GM12801 (cell line): ENCODE measurements around the gene JMJD7.

Experiments used
- TF ChIP-seq, protein P1 (sequence below): IDR thresholded peaks from one replicate; pipeline ENCODE4 v1.5.1; 2011; ENCODE audit warnings: control low read depth; ENCODE audit not compliant: insufficient read length; ENCODE audit errors: extremely low read depth

JMJD7 gene

DNA sequence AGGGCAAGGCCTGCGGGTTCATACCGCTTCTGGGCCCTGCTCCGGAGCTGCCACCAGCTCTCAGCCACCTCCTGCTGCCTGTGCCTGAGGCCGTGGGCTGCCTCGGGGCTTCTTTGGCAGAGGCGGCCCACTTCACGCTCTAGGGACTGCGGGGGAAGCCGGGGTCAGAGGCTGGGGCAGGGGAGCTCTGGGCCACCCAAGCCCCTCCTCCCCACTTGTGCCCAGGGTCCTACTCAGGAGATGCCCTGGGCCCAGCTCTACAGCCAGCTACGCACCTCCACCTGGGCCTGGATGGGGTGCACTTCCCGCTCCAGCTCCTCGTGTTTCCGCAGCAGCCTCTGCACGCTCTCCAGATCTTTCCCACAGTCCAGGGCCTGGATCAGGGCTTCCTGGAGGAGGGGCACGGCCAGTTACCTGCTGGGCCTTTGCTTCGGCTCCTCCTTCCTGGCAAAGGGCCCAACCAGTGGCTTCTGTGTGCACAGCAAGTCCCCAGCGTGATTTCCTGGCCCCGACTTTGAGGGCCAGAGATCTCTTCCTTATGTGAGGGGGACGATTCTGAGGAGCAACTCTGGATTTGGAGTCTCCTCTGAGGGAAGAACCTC, 34.7 kb downstream of the JMJD7 start:
- TF ChIP-seq, protein P1, sequence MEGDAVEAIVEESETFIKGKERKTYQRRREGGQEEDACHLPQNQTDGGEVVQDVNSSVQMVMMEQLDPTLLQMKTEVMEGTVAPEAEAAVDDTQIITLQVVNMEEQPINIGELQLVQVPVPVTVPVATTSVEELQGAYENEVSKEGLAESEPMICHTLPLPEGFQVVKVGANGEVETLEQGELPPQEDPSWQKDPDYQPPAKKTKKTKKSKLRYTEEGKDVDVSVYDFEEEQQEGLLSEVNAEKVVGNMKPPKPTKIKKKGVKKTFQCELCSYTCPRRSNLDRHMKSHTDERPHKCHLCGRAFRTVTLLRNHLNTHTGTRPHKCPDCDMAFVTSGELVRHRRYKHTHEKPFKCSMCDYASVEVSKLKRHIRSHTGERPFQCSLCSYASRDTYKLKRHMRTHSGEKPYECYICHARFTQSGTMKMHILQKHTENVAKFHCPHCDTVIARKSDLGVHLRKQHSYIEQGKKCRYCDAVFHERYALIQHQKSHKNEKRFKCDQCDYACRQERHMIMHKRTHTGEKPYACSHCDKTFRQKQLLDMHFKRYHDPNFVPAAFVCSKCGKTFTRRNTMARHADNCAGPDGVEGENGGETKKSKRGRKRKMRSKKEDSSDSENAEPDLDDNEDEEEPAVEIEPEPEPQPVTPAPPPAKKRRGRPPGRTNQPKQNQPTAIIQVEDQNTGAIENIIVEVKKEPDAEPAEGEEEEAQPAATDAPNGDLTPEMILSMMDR = no peak

DNA sequence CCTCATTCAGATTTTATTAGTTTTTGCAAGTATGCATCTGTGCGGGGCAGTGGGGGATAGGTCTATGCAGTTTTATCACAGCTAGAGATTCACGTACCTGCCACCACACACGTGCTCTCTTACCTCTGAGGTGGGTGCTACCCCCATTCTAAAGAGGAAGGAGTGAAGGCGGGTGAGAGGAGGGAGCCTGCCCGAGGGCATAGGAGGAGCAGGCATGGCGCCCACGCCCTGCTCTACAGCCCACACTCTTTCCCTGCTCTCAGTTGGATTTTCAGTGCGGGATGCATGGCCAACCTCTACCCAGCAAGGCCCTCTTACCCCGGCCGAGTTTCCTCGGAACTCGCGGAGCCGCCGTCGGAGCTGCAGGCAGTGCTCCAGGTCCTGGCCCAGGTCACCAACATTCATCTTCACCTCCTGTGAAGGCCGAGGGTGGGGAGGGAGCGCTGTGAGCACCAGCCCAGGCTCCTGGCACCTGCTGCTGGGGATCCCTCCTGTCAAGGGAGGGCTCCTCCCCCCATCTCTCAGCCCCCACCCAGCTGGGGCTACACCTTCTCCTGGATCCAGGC, 37.7 kb downstream of the JMJD7 start:
- TF ChIP-seq, protein P1 = no peak

DNA sequence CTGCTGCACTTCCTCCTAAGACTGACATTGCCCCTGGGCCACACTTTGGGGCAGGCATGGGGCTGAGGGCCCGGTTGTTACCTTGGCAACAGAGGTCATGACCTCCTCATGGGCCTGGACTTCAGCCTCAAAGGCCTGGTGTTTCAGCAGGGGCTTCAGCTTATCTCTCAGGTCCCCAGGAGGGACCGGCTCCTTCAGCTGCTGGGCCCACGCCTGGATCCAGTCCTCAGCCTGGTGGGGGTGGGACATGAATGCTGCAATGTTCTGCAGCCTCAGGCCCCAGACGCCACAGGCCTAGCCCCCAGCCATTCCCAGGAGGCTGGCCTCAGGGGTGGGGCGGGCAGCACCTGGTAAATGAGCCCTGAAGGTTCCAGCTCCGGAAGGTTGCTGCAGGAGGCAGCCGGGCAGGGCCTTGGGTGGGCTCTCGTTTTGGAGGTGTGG, 38.4 kb downstream of the JMJD7 start:
- TF ChIP-seq, protein P1 = no peak

DNA sequence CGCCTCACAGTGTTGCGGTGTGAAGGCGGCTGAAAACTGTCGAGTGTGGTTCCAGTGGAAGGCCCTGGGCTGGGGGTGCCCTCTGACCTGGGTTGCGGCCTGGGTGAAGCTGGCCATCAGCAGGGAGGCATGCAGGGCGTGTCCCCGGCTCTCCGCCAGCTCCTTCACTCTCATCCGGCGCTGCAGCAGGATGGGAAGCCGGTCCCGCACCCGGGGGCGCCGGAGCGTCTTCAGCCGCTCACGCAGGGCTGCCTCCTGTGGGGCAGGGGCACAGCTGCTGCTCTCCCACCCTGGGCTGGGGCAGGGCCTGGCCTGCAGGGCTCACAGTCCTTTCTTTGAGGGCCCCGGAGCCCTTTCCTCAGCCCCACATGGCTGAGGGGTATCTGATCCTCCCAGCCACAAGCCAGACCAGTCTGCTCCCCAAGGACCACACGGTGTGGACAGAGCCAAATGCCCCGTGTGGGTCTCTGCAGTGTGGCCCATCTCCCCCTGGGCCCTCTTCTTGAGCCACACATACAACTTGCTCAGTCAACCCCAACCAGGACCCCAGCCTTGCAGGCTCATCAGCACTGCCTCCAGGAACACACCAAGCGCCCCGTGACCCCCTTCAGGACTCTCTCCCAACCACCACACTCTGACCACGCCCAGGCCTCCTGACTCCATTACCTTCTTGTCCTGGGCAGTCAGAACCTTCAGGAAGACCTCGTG, 39.1 kb downstream of the JMJD7 start:
- TF ChIP-seq, protein P1 = no peak

DNA sequence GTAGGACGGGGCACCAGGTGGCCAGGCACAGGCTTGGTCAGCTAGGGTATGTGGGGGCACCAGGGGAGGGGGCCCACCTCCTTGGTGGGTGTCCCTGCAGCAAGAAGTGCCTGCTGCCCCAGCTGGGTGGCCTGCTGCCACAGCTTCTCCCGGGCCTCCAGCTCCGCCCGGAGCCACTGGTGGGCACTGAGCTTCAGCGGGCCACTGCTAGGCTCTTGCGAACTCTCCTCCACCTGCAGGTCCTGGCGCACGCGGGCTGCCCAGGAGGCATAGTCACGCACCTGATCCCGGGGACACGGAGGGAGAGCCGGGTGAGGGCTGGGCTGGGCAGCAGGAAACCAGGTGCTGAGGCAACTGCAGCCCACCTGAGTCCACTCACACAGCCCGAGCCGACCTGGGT, 40.4 kb downstream of the JMJD7 start:
- TF ChIP-seq, protein P1 = no peak

DNA sequence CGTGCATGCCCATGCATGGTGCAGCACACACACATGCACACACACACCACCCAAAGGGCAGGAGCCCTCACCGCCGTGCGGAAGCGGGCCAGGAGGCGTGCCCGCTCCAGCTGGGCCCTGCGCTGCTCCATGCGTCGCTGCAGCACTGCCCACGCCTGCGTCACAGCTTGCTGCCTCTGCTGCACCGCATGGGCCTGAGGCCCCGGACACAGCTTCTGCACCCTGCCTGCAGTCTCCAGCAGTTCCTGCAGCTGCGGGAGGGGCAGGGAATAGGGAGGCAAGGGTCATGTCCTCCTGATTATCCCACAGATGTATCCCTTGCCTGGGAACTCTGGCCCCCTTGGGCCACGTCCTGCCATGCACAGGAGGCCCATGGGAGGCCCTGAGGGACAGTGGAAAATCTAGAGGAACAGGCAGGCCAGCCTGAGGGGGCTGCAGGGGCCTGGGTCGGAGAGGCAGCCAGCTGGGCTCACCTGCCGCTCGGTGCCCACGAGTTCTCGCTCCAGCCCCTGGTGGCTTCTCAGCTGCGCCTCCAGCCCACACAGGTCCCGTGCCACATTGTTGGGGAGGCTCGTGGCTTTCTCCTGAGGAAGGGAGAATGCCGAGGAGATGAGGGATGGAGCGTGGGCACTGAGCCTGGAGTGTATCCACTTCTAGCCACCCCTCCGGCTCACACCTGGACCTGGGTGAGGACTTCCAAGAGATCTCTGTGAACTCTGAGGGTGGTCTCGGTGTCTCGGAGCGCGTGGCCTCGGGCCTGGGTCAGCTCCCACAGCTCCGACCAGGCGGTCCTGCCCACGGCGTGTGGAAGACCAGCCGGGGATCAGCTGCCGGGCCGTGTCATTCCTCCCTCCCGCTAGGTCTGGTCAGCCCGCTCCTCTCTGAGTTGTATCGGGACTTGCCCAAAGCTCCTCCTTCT, 42.1 kb downstream of the JMJD7 start:
- TF ChIP-seq, protein P1 = no peak

DNA sequence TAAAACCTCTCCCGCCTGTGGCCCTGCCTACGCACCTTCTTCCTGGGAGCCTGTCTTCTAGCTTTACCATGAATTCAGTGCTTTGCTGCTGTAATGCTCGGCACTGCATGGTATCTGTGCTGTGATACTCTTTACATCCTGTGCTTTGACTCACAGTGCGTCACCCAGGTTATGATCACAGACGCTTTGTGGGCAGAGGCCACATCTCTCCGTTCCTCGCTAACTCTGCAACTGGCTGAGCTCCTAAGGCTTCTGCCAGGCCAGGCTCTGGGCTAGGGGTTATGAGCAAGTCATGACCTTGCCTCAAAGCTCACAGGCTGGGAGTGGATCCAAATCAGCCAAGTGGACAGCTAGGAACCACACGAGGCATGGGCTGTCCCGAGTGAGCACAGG, 42.8 kb downstream of the JMJD7 start:
- TF ChIP-seq, protein P1 = no peak
